ENCODE results near the gene PHACTR3.

Gene PHACTR3

GRCh38 chr20:59650418-59650817 is 46.1 kb downstream of the PHACTR3 start:
- no peak for DNase-seq

DNA sequence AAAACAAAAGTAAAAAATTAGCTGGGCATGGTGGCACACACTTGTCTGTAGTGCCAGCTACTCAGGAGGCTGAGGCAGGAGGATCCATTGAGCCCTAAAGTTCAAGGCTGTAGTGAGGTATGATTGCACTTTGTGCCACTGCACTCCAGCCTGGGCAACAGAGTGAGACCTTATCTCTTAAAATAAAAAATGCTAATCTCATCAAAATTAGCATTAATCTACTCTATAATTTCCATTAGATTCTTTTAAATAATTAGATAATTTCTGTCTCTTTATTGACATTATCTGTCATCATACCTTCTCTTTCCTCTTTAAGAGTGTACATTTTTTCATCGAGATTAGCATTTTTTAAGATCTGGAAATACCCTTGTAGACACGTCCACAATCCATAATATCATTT is 48.0 kb downstream of the PHACTR3 start:
- DNase-seq, result no peak

- DNase-seq, result no peak
Observed at GRCh38 chr20:59656417-59656816, 52.1 kb downstream of the PHACTR3 start.

GRCh38 chr20:59657459-59658046 is 53.2 kb downstream of the PHACTR3 start:
- no peak for DNase-seq

- DNase-seq, result no peak
Observed at GRCh38 chr20:59660471-59660870, 56.1 kb downstream of the PHACTR3 start.

GRCh38 chr20:59661153-59661552 is 56.8 kb downstream of the PHACTR3 start:
- DNase-seq, result no peak

GRCh38 chr20:59661621-59662020 is 57.3 kb downstream of the PHACTR3 start:
- no peak for DNase-seq

- no peak for DNase-seq
Observed at GRCh38 chr20:59662161-59662560, 57.8 kb downstream of the PHACTR3 start.

- no peak for DNase-seq
Observed at GRCh38 chr20:59662856-59663512, 58.6 kb downstream of the PHACTR3 start.

DNA sequence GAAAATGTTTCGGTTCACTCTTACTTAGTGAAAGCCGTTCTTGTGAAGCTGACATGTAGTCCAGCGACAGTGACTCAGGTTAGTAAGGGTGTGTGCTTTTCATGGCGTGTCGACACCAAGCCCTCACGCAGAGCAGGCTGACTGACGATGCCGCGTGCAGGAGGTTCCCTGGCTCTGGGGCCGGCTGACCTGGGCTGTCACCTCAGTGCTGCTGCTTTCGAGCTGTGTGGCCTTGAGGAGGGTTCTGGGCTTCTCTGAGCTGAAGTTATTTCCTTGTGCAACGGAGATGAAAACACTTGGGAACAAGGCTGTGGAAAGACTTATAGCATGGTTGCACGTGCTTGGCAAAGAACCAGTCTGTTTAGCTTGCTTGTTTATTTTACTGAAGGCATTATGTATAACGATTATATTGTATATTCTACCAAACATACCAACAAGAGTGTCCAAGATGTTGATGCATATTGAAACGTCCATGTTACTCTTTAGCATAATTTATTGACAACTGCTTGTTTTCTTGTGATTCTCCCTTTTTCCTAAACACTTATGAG is 59.2 kb downstream of the PHACTR3 start:
- no peak for DNase-seq

DNA sequence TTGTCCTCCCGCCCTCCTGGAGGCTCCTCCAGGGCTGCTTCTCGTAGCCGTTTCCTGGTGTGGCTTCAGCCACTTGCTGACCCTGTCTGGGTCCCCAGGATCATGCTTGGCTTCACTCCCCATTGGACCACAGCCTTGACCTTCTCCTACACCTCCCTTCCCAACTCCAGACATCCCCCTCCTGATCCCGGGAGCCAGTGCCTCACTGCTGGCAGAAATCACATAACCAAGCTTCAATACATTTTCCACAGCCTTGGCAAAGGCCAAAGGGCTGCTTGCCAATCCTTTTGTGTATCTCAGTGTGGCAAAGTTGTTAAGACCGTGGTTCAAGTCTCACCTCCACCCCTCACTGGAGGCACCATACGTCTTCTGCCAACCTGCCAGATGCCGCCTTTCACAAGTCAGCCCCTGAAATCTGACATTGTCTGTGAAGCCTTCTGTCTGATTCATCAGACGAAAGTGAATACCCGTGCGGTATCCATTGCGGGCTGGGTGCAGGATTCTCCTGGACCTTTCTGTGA is 60.1 kb downstream of the PHACTR3 start:
- DNase-seq, result no peak

- DNase-seq, result no peak
Observed at GRCh38 chr20:59665656-59666555, 61.6 kb downstream of the PHACTR3 start.

DNA sequence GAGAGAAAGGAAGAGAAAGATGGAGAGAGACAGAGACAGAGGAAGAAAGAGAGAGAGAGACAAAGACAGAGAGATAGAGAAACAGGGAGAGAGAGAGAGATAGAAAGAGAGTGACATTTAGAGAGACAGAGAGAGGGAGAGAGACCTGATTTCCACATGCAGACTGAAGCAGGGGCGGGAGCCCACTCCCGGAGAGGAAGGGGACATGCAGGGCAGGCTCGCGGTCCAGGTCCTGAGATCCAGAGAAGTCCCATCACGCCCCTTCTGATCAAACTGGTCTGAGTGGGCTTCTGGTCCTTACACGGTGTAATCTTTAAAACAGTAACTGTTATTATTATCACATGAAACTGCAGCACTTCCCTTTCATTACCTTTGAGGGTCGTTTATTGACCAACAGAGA is 62.2 kb downstream of the PHACTR3 start:
- no peak for DNase-seq

DNA sequence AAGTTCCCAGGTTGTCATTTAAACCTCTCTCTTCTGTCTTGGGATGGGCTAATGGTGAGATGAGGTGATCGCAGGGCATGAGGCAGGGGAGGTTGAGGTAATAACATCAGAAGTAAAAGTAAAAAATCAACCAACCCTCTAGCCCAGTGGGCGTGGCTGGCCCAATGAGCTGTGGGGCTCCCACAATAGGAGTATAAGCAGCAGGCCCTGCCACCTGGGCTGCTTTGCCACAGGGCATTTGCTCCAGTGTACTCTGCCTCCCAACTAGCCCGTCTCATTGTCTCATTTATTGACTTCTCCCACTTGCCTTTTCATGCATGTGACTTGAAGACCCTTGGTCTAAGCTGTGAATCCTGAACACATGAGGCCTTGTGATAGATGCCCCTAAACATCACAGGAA is 62.8 kb downstream of the PHACTR3 start:
- DNase-seq, result no peak

GRCh38 chr20:59667981-59668515 is 63.7 kb downstream of the PHACTR3 start:
- DNase-seq, result no peak

DNA sequence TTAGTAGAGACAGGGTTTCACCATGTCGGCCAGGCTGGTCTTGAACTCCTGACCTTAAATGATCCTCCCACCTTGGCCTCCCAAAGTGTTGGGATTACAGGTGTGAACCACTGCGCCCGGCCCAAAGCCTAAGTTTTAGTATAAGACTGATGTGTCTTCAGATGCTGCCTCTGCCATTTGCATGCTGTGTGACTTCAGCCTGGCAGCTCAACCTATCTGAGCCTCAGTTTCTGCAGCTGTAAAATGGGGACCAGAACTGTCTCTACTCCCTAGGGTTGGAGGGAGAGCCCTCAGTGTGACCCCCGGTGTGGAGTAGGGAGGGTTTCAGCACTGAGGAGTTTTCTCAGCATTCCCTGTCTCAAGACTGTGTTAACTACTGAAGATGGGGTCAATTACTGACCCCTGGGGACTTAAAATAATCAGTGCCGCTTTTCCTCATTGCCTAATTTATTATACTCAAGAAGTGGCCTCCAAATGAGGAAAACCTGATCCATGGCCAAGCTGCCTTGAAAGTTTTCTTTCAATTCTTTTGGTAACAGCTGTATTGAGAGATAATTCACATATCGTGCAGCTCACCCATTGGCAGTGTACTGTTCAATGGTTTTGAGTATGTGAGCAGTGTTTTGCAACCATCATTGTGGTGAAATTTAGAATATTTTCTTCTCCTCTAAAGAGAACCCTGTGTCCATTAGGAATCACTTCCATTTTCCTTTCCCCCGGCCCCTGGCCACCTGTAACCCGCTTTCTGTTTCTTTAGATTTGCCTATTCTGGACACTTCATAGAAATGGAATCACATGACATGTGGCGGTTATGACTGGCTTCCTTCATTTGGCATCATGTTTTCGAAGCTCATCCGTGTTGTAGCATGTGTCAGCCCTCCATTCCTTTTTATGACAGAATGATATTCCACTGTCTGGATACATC is 64.8 kb downstream of the PHACTR3 start:
- no peak for DNase-seq

DNA sequence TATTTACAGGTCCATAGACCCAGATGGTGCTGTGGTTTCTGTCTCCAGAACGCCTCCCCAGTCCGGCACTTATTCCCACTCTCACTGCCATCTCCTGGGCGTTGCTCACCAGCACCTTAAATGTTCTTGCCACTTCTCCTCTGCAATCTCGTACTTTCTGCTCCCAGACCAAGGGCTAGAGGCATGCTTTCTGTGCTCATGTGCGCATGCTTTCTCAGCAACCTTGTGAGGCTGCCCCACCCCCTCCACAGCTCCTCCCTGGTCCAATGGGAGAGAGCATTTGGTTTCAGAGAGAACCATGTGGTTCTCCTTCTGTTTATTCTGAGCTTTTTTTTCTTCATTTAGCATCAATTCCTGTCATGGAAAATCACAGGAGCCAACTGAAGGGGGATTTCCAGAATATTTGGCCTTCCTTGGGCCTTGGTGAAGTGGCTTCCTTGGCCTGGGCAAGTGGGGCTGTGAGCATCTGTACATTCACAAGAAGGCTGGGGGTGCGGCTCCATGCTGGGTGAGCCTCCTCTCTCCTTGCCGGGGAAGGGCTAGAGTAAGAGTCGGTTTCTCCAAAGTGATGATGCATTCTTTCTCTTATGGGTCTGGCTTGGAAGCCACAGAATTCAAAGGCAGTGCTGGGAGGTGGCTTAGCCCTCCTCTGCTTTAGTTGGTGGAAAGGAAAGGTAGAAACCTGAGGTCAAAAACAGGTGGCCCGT is 66.6 kb downstream of the PHACTR3 start:
- DNase-seq, result no peak

DNA sequence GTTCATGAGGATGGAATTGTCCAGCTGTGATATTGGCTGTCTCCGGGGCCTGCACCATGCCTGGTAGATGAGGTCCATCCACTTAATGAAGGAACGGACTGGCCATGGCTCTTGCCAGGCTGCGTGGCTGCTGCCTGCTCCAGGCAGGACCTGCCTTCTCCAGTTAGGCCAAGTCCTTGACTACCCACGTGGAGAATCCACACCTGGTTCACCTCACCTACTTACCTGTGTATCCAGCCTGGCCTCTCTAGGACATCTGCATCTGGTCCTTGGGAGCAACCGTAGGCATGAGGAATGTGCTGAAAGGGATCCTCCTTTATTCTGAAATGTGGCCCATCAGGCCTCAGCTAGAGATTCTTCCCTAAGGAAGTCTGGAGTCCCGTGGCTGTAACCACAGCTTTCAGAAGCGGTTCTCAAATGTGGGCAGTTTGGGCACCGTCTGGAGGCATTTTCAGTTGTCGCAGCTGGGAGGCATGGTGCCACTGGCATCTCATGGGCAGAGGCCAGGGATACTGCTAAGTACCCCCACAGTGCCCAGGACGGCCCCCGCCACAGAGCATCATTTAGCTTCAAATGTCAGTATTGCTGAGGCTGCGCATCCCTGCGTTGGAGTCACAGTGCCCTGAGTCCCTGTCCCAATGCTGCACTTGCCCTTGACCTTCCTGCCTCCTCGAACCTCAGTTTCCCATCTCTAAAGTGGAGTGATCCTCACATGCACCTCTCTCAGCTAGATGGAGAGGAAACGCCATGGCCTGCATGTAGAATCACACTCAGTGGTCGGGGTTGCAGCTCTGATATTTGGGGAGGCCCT is 67.5 kb downstream of the PHACTR3 start:
- no peak for DNase-seq

DNA sequence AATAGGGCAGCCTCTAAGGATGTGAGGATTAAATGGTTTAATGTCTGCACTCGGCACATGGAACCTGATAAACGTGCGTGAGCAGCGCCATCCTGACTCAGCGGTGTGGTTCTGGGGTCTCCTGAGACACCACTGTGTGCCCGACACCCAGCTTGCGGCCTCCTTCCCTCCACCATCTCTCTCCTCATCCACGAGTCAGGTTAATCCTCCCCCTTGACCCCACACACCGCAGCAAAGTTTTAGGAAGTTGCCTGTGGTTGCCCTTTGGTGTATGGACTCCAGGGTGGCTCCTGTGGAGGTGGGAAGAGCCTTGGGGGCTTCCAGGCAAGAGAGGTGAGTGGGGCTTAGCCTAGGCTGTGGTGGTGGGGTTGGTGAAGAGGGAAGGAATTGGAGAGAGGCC is 68.2 kb downstream of the PHACTR3 start:
- DNase-seq, result no peak

DNA sequence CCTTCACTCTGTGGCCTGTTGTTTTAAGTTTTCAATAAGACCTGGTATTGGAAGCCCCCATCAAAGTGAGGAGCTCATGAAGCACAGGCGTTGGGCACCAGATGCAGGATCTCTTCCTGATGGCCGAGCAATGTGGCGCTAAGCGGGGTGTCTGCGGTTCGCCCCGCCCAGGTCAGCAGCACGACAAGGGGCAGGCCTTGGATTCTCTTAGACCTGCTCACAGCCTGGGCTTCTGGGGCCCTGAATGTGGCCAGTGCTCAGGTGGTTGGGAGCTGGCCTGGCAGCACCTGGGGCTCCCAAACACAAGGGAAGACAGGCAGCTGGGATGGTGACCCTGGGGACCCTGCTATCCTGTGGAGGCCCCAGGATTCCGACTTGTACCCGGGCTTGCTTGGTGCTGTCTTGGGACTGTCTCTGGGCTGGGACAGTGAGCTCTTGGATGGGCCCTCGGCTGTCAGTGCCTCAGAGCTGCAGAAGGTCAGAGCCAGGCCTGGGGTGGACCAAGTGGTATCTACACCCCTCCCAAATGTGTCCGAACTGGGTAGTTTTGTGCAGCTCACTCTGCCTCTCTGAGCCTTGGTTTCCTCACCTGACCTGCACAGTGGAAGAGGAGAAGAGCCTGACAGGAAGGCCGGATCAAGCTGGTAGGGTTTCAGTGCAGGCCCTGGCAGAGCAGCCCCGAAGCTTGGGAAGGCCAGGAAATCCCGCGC is 69.1 kb downstream of the PHACTR3 start:
- DNase-seq, result no peak

Measured in activated naive CD4-positive, alpha-beta T cell treated with Interleukin-2 at 50 U/mL for 16 hours (primary cell).